Neural cell (in vitro differentiated cells): ENCODE results near the gene TRAPPC2L. TPM values are rescaled to one million over a fixed set of nuclear protein-coding genes. Genes with fewer than 3 reads are reported as not detected.

ENCODE experiments used
- H2AFZ ChIP-seq: fragments of 200-600, 300-800 bp; sonication (generic), shearing (Covaris generic); 2 replicates; pipeline ENCODE4 v1.6.0; 2014; ENCODE audit warnings: low read depth, mild to moderate bottlenecking, antibody characterized with exemption, low read length, moderate library complexity
- H3F3A ChIP-seq: fragments of 200-600 bp; shearing (Covaris generic); 2 replicates; pipeline ENCODE4 v1.6.1; 2016; ENCODE audit warnings: mild to moderate bottlenecking, moderate library complexity, mixed read lengths, antibody characterized with exemption, low read length; ENCODE audit not compliant: insufficient read depth, poor library complexity, severe bottlenecking
- H3K27ac ChIP-seq: fragments of 200-600, 300-800 bp; sonication (generic), shearing (Covaris generic); 2 replicates; pipeline ENCODE4 v1.5.1; 2014; ENCODE audit warnings: mild to moderate bottlenecking, low read length, moderate library complexity
- H3K27me3 ChIP-seq: fragments of 300-800, 200-600 bp; sonication (generic), shearing (Covaris generic); 2 replicates; pipeline ENCODE4 v1.6.0; 2014; ENCODE audit warnings: mild to moderate bottlenecking, low read depth, low read length, moderate library complexity; ENCODE audit not compliant: insufficient read depth
- H3K36me3 ChIP-seq: fragments of 300-800, 200-600 bp; sonication (generic), shearing (Covaris generic); 2 replicates; pipeline ENCODE4 v1.5.1; 2014; ENCODE audit warnings: mild to moderate bottlenecking, antibody characterized with exemption, low read length, moderate library complexity; ENCODE audit not compliant: insufficient read depth
- H3K4me2 ChIP-seq: fragments of 300-800, 200-600 bp; sonication (generic), shearing (Covaris generic); 2 replicates; pipeline ENCODE4 v1.6.0; 2014; ENCODE audit warnings: mild to moderate bottlenecking, low read length
- H3K4me3 ChIP-seq: fragments of 300-800, 200-600 bp; sonication (generic), shearing (Covaris generic); 2 replicates; pipeline ENCODE4 v1.5.1; 2014; ENCODE audit warnings: mild to moderate bottlenecking, low read length, moderate library complexity
- H3K79me2 ChIP-seq: fragments of 200-600 bp; shearing (Covaris generic); replicated peaks from 2 replicates; pipeline ENCODE4 v1.6.0; 2014; ENCODE audit warnings: mild to moderate bottlenecking, low read length, moderate library complexity; ENCODE audit not compliant: insufficient read depth
- H3K9ac ChIP-seq: fragments of 300-800, 200-600 bp; sonication (generic), shearing (Covaris generic); 2 replicates; pipeline ENCODE4 v1.6.1; 2016; ENCODE audit warnings: mild to moderate bottlenecking, low read length, mixed read lengths
- H3K9me2 ChIP-seq: fragments of 200-600 bp; shearing (Covaris generic); 2 replicates; pipeline ENCODE4 v1.6.1; 2016; ENCODE audit warnings: mild to moderate bottlenecking, low read length, mixed read lengths; ENCODE audit not compliant: insufficient read depth
- H3K9me3 ChIP-seq: fragments of 200-600, 300-800 bp; sonication (generic), shearing (Covaris generic); 2 replicates; pipeline ENCODE4 v1.6.1; 2016; ENCODE audit warnings: mild to moderate bottlenecking, mixed run types, low read length, moderate library complexity, mixed read lengths
- H4K20me1 ChIP-seq: fragments of 200-600 bp; shearing (Covaris generic); 2 replicates; pipeline ENCODE4 v1.6.1; 2016; ENCODE audit warnings: mild to moderate bottlenecking, mixed run types; ENCODE audit not compliant: insufficient read depth
- EP300 ChIP-seq: fragments of 450-650 bp; conservative IDR thresholded peaks from 2 replicates; pipeline ENCODE4 v1.6.1; 2014; ENCODE audit warnings: antibody characterized with exemption, mild to moderate bottlenecking, moderate library complexity; ENCODE audit not compliant: poor library complexity, severe bottlenecking
- EZH2 ChIP-seq: fragments of 200-600, 300-800 bp; shearing (Covaris generic), sonication (generic); IDR thresholded peaks from 2 replicates; pipeline ENCODE4 v1.6.1; 2014; ENCODE audit warnings: antibody characterized with exemption, low read length, borderline replicate concordance, mild to moderate bottlenecking; ENCODE audit not compliant: insufficient read depth, poor library complexity, severe bottlenecking
- MXI1 ChIP-seq: fragments of 450-650 bp; conservative IDR thresholded peaks from 2 replicates; pipeline ENCODE4 v1.6.1; 2014; ENCODE audit warnings: antibody characterized with exemption, mild to moderate bottlenecking; ENCODE audit not compliant: poor library complexity, severe bottlenecking
- POLR2AphosphoS5 ChIP-seq: IDR thresholded peaks from 2 replicates; pipeline ENCODE4 v1.6.1; 2012
- RAD21 ChIP-seq: fragments of 450-650 bp; conservative IDR thresholded peaks from 2 replicates; pipeline ENCODE4 v1.6.1; 2014; ENCODE audit warnings: antibody characterized with exemption, mild to moderate bottlenecking, moderate library complexity
- SMC3 ChIP-seq: fragments of 450-650 bp; conservative IDR thresholded peaks from 2 replicates; pipeline ENCODE4 v1.6.1; 2014; ENCODE audit warnings: antibody characterized with exemption, mild to moderate bottlenecking, moderate library complexity; ENCODE audit not compliant: poor library complexity
- TAF1 ChIP-seq: IDR thresholded peaks from 2 replicates; pipeline ENCODE4 v1.6.1; 2012; ENCODE audit warnings: low read depth
- polyA plus RNA-seq: library from polyadenylated mRNA; depleted of rRNA; stranded (reverse); fragments of >200 nt; gene quantifications from 2 replicates; pipeline ENCODE4 v1.2.3, GENCODE V29; 2014
- TF ChIP-seq, protein P1 (sequence below): fragments of 450-650 bp; IDR thresholded peaks from 2 replicates; pipeline ENCODE4 v1.5.1; 2014; ENCODE audit warnings: antibody characterized with exemption, mild to moderate bottlenecking, moderate library complexity; ENCODE audit not compliant: poor library complexity, severe bottlenecking
- TF ChIP-seq, protein P2 (sequence below): IDR thresholded peaks from 2 replicates; pipeline ENCODE4 v1.6.1; 2012; ENCODE audit warnings: borderline replicate concordance

The TRAPPC2L gene
- polyA plus RNA-seq, 1 donor from 2014 or later = 70.2 TPM

DNA sequence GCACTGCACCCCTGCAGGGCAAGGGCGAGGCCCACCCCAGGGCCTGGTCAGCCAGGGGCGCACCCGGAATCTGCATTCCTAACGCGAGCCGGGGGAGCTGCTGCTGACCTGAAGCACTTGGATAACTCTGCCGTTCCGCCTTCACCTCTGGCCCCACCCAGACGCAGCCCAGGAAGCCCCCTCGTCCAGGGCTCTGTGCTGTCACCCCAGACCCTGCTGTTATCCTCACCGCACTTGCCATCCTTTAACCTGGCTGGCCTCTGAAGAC is 22.8 kb downstream of the TRAPPC2L start:
- Histone ChIP-seq H3K27me3 (no peaks in the 10 kb centered on the region), H3K4me3 (no peak overlapping the region), H3K4me2 (no peak overlapping the region), H3K9me2 (no peaks in the 10 kb centered on the region), H3K27ac (no peak overlapping the region), H4K20me1 (no peaks in the 10 kb centered on the region), H2AFZ (no peak overlapping the region), H3F3A (no peaks in the 10 kb centered on the region), H3K79me2 (no peaks in the 10 kb centered on the region), H3K36me3 (no peaks in the 10 kb centered on the region), H3K9ac (no peak overlapping the region), H3K9me3 (no peaks in the 10 kb centered on the region)
- TF ChIP-seq RAD21 = no peak
- no peak for TF ChIP-seq SMC3
- no peak for TF ChIP-seq MXI1
- TF ChIP-seq TAF1 = no peak
- no peak for TF ChIP-seq EZH2
- TF ChIP-seq EP300 = no peak
- no peak for TF ChIP-seq POLR2AphosphoS5

DNA sequence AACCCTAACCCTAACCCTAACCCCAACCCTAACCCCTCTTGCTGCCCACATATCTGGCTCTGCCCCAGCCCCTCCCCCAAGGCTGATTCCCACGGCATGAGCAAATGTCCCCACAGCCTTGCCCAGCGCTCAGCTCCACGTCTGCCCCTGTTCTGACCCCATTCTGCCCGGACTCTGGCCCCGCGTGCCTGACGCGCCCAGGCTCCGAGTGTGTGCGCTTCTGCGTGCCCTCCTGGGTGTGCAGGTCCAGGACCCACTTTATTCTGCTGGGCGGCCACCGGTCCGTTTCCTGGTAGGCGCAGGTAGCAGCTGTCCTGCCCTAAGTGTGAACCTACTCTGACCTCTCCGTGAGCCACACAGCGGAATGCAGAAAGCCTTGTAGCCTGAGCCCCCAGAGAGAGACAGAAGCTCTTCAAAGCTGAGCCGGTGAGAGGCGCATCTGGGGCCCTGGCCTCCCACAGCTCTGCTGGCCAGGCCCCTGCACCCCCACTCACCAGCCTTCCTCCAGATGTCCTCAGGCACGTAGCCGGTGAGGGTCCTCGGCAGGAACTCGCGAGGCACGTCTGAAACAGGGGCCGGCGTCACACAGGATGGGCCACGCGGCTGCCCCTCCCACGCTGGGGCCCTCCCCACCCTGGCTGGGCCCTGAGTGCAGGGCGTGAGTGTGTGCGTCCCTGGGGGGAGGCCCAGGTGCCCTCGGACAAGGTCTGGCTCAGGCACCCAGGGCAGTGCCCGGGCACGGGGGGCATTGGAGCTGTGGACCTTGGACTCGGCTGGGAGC is 23.5 kb downstream of the TRAPPC2L start:
- Histone ChIP-seq H3K27ac (no peak overlapping the region), H3K27me3 (no peaks in the 10 kb centered on the region), H3K9me2 (no peaks in the 10 kb centered on the region), H4K20me1 (no peaks in the 10 kb centered on the region), H3K36me3 (no peaks in the 10 kb centered on the region), H3F3A (no peaks in the 10 kb centered on the region), H3K4me3 (no peak overlapping the region), H3K4me2 (no peak overlapping the region), H3K9me3 (no peaks in the 10 kb centered on the region), H3K9ac (no peak overlapping the region), H2AFZ (no peak overlapping the region), H3K79me2 (no peaks in the 10 kb centered on the region)
- no peak for TF ChIP-seq EP300
- no peak for TF ChIP-seq MXI1
- TF ChIP-seq RAD21 = no peak
- TF ChIP-seq, protein P1, sequence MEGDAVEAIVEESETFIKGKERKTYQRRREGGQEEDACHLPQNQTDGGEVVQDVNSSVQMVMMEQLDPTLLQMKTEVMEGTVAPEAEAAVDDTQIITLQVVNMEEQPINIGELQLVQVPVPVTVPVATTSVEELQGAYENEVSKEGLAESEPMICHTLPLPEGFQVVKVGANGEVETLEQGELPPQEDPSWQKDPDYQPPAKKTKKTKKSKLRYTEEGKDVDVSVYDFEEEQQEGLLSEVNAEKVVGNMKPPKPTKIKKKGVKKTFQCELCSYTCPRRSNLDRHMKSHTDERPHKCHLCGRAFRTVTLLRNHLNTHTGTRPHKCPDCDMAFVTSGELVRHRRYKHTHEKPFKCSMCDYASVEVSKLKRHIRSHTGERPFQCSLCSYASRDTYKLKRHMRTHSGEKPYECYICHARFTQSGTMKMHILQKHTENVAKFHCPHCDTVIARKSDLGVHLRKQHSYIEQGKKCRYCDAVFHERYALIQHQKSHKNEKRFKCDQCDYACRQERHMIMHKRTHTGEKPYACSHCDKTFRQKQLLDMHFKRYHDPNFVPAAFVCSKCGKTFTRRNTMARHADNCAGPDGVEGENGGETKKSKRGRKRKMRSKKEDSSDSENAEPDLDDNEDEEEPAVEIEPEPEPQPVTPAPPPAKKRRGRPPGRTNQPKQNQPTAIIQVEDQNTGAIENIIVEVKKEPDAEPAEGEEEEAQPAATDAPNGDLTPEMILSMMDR = no peak
- TF ChIP-seq, protein P2, sequence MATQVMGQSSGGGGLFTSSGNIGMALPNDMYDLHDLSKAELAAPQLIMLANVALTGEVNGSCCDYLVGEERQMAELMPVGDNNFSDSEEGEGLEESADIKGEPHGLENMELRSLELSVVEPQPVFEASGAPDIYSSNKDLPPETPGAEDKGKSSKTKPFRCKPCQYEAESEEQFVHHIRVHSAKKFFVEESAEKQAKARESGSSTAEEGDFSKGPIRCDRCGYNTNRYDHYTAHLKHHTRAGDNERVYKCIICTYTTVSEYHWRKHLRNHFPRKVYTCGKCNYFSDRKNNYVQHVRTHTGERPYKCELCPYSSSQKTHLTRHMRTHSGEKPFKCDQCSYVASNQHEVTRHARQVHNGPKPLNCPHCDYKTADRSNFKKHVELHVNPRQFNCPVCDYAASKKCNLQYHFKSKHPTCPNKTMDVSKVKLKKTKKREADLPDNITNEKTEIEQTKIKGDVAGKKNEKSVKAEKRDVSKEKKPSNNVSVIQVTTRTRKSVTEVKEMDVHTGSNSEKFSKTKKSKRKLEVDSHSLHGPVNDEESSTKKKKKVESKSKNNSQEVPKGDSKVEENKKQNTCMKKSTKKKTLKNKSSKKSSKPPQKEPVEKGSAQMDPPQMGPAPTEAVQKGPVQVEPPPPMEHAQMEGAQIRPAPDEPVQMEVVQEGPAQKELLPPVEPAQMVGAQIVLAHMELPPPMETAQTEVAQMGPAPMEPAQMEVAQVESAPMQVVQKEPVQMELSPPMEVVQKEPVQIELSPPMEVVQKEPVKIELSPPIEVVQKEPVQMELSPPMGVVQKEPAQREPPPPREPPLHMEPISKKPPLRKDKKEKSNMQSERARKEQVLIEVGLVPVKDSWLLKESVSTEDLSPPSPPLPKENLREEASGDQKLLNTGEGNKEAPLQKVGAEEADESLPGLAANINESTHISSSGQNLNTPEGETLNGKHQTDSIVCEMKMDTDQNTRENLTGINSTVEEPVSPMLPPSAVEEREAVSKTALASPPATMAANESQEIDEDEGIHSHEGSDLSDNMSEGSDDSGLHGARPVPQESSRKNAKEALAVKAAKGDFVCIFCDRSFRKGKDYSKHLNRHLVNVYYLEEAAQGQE = no peak
- TF ChIP-seq SMC3 = no peak
- TF ChIP-seq POLR2AphosphoS5 = no peak
- TF ChIP-seq EZH2 = no peak
- no peak for TF ChIP-seq TAF1
